Endothelial cell (in vitro differentiated cells): ENCODE measurements around the gene TRIM14. TPM values are rescaled to one million over a fixed set of nuclear protein-coding genes. Genes with fewer than 3 reads are reported as not detected.

Experiments
- DNase-seq: peaks from one replicate; pipeline ENCODE4 v3.0.0; 2021; ENCODE audit warnings: low spot score
- H3K27ac Mint-ChIP-seq: one replicate; pipeline ENCODE4 v1.8.0; 2021; ENCODE audit warnings: mixed read lengths, inconsistent platforms; ENCODE audit not compliant: unreplicated experiment
- H3K27me3 Mint-ChIP-seq: one replicate; pipeline ENCODE4 v1.8.0; 2021; ENCODE audit warnings: mild to moderate bottlenecking, moderate library complexity, mixed read lengths, inconsistent platforms; ENCODE audit not compliant: unreplicated experiment
- H3K36me3 Mint-ChIP-seq: one replicate; pipeline ENCODE4 v1.8.0; 2021; ENCODE audit warnings: mild to moderate bottlenecking, low read depth, mixed read lengths, inconsistent platforms; ENCODE audit not compliant: unreplicated experiment
- H3K4me1 Mint-ChIP-seq: one replicate; pipeline ENCODE4 v1.8.0; 2021; ENCODE audit warnings: mild to moderate bottlenecking, mixed read lengths, inconsistent platforms; ENCODE audit not compliant: unreplicated experiment
- H3K4me3 Mint-ChIP-seq: one replicate; pipeline ENCODE4 v1.8.0; 2021; ENCODE audit warnings: mild to moderate bottlenecking, mixed read lengths, inconsistent platforms; ENCODE audit not compliant: unreplicated experiment
- H3K9me3 Mint-ChIP-seq: one replicate; pipeline ENCODE4 v1.8.0; 2021; ENCODE audit warnings: mixed read lengths, inconsistent platforms; ENCODE audit not compliant: unreplicated experiment
- long read RNA-seq: library from polyadenylated mRNA; unstranded; transcript quantifications from one replicate; pipeline ENCODE4 v2.0.0, GENCODE V29; 2020; ENCODE audit not compliant: unreplicated experiment
- total RNA-seq: library from RNA; stranded (reverse); fragmentation: NEBNext Ultra II Directional; extraction: Animal tissue kit (Norgen Biotek cat#: 25700); gene quantifications from one replicate; pipeline ENCODE4 v1.2.1, GENCODE V29; 2021; ENCODE audit not compliant: unreplicated experiment
- TF ChIP-seq, protein P1 (sequence below): fragments of 200-600 bp; sonication (generic); IDR thresholded peaks from one replicate; pipeline ENCODE4 v1.5.0; 2021; ENCODE audit warnings: antibody characterized with exemption; ENCODE audit not compliant: unreplicated experiment

TRIM14 gene, protein sequence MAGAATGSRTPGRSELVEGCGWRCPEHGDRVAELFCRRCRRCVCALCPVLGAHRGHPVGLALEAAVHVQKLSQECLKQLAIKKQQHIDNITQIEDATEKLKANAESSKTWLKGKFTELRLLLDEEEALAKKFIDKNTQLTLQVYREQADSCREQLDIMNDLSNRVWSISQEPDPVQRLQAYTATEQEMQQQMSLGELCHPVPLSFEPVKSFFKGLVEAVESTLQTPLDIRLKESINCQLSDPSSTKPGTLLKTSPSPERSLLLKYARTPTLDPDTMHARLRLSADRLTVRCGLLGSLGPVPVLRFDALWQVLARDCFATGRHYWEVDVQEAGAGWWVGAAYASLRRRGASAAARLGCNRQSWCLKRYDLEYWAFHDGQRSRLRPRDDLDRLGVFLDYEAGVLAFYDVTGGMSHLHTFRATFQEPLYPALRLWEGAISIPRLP
- total RNA-seq: 0.97 TPM
- long read RNA-seq: 0 reads

DNA sequence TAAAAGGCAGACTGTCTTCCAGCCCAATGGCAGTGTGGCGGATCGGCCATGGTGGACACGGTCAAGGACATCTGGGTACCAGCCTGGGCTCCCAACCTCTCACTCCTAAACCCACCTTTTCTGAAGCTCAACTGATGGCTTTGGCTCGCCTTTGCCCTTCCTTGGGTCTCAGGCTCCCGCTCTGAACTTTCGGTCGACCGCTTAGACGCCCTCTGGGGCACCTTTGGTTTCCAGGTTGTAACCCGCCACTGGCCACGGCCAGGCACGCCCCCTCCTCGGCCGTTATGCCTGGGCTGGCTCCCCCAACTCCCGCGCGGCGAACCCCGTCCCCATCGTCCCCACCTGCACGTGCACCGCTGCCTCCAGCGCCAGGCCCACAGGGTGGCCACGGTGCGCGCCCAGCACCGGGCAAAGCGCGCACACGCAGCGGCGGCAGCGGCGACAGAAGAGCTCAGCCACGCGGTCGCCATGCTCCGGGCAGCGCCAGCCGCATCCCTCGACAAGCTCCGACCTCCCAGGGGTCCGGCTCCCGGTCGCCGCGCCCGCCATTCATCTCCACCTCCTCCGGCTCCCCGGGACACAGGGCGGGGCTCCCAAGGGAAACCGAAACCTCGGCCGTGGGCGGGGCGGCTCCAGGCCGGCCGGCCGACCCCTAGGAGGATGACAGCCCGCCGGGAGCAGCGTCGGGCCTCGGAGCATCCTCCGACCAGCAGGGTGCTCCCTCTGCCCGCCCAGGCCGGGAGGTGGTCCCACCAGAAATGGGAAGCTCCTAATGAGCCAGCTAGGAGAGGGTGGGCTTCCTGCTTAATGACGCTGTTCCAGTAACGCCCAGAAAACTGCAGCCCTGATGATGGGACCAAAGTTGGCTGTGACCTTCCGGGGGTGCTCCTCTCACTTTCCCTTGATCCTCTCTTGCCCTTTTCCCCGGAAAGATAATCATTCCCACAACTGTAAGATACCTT, at the start of gene TRIM14:
Gene TRIM14, minus strand, starts transcription at position 583 of the 962 bp plus-strand sequence. Its CDS starts 34 bp downstream, at position 549.
- TF ChIP-seq, protein P1, sequence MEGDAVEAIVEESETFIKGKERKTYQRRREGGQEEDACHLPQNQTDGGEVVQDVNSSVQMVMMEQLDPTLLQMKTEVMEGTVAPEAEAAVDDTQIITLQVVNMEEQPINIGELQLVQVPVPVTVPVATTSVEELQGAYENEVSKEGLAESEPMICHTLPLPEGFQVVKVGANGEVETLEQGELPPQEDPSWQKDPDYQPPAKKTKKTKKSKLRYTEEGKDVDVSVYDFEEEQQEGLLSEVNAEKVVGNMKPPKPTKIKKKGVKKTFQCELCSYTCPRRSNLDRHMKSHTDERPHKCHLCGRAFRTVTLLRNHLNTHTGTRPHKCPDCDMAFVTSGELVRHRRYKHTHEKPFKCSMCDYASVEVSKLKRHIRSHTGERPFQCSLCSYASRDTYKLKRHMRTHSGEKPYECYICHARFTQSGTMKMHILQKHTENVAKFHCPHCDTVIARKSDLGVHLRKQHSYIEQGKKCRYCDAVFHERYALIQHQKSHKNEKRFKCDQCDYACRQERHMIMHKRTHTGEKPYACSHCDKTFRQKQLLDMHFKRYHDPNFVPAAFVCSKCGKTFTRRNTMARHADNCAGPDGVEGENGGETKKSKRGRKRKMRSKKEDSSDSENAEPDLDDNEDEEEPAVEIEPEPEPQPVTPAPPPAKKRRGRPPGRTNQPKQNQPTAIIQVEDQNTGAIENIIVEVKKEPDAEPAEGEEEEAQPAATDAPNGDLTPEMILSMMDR: no peak
- H3K4me1 Mint-ChIP-seq: peaks cover 6% of the 10 kb centered on the region
- no peaks in the 10 kb centered on the region for H3K9me3 Mint-ChIP-seq
- peaks cover 2% of the 10 kb centered on the region for H3K27me3 Mint-ChIP-seq
- H3K27ac Mint-ChIP-seq: no peak within 1 kb of the TSS
- H3K36me3 Mint-ChIP-seq: no peaks in the 10 kb centered on the region
- peak; percentile 45 for DNase-seq
- H3K4me3 Mint-ChIP-seq: peak within 1 kb of the TSS; percentile 85

DNA sequence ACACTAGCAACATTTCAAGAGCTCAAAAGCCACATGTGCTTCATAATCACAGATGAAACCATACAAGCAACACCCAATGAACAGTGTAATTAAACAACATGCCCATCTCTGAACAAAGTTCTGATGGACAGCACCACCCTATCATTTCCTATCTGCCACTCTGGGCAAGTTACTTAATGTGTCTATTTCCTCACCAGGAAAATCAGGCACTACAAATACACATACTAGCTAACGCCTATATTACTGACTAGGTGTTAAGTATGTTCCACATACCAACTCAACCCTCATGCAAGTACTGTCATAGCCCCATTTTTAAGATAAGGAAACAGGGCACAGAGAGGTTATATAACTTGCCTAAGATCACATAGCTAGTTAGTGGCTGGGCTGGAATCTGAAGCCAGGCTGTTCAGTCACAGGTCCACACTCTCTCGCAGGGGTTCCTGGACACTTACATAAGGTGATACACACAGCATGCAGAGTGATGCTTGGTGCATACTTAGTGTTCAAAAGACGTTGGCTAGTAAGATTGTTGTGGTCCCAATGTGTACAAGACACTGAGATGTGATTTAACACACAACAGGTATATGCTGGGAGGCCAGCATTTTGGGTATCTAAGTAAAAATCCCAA, 49.2 kb upstream of the TRIM14 start:
- H3K4me3 Mint-ChIP-seq: no peak overlapping the region

DNA sequence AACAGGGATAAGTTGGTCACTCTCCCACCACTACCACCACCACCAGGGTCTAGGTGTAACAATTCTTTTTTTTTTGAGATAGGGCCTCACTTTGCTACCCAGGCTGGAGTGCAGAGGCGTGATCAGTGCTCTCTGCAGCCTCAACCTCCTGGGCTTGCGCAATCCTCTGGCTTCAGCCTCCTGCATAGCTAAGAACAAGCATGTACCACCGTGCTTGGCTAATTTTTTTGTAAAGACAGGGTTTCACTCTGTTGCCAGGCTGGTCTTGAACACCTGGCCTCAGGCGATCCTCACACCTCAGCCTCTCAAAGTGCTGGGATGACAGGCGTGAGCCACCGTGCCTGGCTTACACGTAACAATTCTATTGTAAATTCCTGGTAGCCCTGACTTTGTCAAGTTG, 45.9 kb upstream of the TRIM14 start:
- peaks cover 4% of the 10 kb centered on the region for H3K36me3 Mint-ChIP-seq
- no peak for DNase-seq
- H3K27me3 Mint-ChIP-seq: peaks cover 6% of the 10 kb centered on the region
- TF ChIP-seq, protein P1: no peak
- peaks cover 3% of the 10 kb centered on the region for H3K4me1 Mint-ChIP-seq
- H3K27ac Mint-ChIP-seq: no peak overlapping the region
- no peak overlapping the region for H3K4me3 Mint-ChIP-seq
- no peaks in the 10 kb centered on the region for H3K9me3 Mint-ChIP-seq

More for the DNA sequence above, 49.2 kb upstream of the TRIM14 start:
- Mint-ChIP-seq H3K9me3 (no peaks in the 10 kb centered on the region), H3K27me3 (peaks cover 6% of the 10 kb centered on the region), H3K36me3 (no peaks in the 10 kb centered on the region), H3K4me1 (peaks cover 9% of the 10 kb centered on the region), H3K27ac (no peak overlapping the region)
- no peak for DNase-seq
- TF ChIP-seq, protein P1: no peak

DNA sequence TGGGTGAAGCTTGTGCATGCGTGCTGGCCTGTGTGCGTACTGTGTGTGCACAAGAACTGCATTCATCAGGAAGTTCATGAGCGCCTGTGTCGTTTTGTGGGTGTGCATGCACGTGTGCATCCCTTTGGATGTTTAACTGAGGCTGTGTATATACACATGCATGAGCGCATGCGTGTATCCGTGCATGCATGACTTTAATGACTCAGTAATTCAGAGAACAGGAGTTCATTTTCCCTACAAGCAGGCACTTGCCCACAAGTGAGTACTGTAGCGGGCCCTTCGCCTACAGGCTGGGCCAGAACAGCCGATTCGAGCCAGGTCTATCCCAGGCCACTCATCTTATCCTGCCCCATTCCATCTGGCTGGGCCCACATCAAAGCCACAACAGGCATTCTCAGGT, 43.6 kb upstream of the TRIM14 start:
- Mint-ChIP-seq H3K4me3 (no peak overlapping the region), H3K9me3 (no peaks in the 10 kb centered on the region), H3K27ac (no peak overlapping the region), H3K27me3 (peaks cover 6% of the 10 kb centered on the region), H3K4me1 (peaks cover 3% of the 10 kb centered on the region), H3K36me3 (peaks cover 8% of the 10 kb centered on the region)
- no peak for DNase-seq
- TF ChIP-seq, protein P1: no peak
